Measurements from ENCODE around the gene RBFOX1.

- TF ChIP-seq CTCF (IDR thresholded peaks at IDR 0.05; ENCODE audit: poor library complexity, severe bottlenecking): no peak
- TF ChIP-seq POLR2AphosphoS5 (IDR thresholded peaks at IDR 0.05): no peak
- TF ChIP-seq EP300 (conservative IDR thresholded peaks at IDR 0.05; ENCODE audit: poor library complexity, severe bottlenecking): no peak
- no peak for TF ChIP-seq REST (IDR thresholded peaks at IDR 0.05; ENCODE audit: borderline replicate concordance)
- no peak for TF ChIP-seq EZH2 (IDR thresholded peaks at IDR 0.05; ENCODE audit: borderline replicate concordance, insufficient read depth, low read length, poor library complexity, severe bottlenecking)
- TF ChIP-seq TAF1 (IDR thresholded peaks at IDR 0.05; ENCODE audit: low read depth): no peak
- TF ChIP-seq RAD21 (conservative IDR thresholded peaks at IDR 0.05): no peak
- TF ChIP-seq MXI1 (conservative IDR thresholded peaks at IDR 0.05; ENCODE audit: poor library complexity, severe bottlenecking): no peak
- TF ChIP-seq SMC3 (conservative IDR thresholded peaks at IDR 0.05; ENCODE audit: poor library complexity): no peak
Measured at GRCh38 chr16:7390974-7391373, 58.3 kb downstream of the RBFOX1 start.
